ENCODE data around the gene ESYT2.

The ESYT2 gene

DNA sequence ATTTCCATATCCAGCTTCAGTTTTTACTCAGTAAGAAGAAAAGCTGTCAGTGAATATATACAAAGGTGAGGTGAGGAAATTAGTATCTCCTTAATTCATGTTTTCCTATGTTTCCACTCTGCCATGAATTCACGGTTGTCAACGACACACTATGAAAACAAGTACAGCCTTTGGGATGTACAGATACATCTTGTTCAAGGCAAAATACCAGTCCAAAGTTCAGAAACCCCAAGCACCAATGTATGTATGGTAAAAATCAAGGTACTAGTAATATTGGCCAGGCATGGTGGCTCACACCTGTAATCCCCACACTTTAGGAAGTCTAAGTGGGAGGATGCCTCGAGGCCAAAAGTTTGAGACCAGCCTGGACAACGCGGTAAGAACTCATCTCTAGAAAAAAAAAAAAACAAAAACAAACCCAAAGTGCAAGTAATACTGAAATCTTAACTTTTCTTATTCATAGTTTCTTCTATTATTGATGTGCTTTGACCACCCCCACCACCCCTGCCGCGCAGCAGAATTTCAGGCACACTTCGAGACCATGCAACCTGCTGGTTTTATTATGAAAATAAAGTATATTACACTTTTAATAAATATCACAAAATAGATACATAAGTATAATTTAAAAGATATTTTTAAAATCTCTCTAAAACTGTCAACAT lies 3.5 kb downstream of the ESYT2 start:
- DNase-seq (ENCODE audit: low read depth), result no peak

DNA sequence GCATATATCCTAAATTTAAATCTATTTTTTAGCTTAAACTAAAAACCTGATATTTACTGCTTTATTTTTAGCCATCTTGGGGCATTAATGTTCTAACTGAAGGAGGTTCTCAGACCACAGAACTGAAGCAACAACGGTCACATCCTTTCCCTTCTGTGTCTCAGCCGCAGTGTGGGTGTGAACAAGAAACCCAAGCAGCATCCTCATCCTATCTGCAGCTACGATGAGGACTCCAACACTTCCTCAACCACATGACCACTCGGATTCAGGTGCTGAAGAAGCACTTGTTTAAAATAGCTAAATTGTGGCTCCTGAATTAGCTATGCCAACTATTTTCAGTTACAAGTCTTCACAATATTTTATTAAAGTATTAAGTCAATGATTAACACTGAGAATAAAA lies 5.3 kb downstream of the ESYT2 start:
- no peak for DNase-seq (ENCODE audit: low read depth)

DNA sequence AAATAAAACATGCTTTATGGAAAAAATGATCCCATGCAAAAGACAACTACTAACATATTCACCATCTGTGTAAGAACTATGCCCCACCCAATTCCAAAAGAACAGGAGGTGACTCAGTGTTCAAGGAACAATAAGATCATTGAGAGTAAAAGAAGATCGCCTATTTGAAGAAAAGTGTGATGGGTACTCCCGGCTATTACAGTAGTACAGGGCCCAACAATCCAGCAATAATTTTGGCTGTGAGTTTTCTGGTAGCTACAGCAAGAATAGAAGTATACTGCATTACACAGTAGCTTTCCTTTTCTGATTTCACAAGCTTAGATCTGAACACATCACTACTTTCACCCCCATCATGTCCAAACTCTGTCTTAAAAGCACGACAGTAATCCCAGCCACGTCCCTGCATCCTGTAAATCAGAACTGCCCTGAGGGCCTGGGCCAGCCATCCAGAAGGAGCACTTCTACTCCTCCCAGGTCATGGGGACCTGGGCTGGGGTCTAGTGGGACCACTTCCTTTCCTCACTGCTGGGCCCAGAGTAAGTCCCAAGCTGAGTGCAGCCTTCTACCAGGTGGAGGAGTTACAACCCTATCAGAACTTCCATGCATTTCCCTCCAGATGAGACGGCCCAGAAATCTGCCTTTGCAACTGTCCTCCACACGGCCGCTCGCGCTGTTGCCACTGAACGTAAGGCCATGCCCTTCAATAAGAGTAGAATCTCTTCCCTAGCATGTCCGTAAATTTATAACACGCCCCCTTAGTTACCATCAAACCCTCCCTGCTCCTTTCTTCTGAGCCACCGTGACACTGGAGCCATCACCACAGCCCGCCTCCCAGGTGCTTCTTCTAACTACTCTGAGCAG lies 7.9 kb downstream of the ESYT2 start:
- DNase-seq (ENCODE audit: low read depth), result no peak

DNA sequence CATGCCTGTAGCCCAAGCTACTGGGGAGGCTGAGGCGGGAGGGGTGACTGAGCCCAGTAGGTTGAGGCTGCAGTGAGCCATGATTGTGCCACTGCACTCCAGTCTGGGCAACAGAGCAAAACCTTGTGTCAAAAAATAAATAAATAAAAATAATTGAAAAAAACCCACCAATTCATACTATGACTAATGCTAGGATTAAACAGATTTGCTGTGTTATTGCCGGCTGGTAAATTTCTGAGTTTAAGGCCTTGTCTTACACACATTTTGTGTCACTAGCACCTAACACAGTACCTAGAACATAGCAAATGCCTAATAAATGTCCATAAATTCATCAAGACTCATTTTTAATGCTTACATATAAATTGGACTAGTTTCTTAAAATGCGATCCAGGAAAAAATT lies 8.7 kb downstream of the ESYT2 start:
- DNase-seq (ENCODE audit: low read depth), result no peak

DNA sequence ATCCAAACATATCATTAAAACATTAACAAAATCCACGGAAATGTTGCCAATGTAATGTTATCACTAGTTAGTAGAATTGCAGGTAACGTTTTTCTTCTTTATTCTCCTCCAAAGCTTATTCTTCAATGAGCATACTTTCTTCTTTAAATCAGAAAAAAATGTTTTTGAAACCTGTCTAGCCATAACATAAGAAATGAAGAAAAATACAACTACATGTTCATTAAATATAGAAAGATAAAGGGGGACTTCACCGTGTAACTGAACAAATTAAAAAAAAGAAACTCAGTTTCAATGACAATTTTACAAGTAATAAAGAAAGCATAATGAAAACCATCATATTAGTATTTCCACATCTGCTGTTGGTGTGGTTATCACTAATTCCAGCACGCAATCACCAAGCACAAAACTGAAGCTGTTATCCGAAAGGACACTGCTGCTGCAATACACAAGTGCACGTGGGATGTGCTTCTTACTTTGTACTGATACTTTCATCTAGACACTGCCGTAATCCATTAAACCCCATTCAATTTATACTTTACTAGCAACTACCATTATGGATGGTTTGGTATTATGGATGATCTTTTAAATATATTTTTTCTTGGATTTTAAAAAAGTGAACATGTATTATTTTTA lies 9.6 kb downstream of the ESYT2 start:
- no peak for DNase-seq (ENCODE audit: low read depth)

DNA sequence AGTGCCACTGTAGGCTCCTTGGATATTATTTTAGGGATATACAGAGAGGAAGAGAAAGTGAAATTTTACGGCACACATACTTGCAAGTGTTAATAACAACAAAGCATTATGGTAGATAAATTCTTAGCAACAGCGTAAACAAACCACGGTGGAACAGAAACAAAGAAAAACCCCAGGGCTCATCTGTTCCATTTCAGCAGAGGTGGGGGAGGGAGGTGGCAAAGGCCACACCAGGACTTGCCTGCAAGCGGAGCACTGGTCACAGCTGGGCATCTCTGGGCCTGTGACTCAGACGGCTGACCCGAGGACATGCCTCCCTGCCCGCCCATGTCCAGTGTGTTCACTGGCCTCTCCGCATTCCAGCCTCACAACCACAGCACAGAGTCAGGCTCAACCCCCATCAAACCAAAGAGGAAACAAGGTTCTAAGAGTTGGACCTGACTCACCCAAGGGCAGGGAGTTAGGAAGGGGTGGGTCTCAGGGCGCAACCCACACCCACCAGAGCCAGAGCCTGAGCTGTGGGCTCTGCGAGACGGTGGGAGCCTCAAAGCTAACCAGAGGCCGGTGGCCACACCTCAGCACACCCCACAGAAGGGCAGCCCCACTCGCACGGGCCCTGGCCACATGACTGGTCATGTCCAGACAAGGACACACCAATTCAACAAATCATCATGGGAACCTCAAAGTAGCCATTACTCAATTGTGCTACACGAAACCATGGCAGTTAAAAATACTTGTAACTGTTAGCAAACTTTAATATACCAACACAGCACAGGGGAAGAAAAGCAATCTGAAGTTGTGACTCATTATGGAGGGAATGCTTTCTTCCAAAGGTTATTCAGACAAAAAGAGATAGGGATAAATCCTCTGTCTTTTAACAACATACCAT lies 10.7 kb downstream of the ESYT2 start:
- DNase-seq (ENCODE audit: low read depth), result peak; percentile 97

DNA sequence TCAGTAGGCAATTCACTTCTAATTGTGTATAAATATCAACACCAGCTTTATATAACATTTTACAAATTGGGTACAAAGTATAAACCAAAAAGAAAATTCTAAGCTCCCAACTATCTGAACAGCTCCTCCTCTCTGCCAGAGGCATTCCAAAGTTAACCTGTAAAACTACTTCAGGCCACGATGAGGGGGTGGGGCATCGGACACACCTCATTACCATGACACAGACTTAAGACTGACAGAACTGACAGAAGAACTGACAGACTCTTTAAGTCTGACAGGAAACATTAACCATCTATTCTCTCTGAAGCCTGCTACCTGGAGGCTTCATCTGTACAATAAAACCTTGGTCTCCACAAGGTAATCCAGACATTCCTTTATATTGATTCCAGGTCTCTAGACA lies 12.3 kb downstream of the ESYT2 start:
- no peak for DNase-seq (ENCODE audit: low read depth)

DNA sequence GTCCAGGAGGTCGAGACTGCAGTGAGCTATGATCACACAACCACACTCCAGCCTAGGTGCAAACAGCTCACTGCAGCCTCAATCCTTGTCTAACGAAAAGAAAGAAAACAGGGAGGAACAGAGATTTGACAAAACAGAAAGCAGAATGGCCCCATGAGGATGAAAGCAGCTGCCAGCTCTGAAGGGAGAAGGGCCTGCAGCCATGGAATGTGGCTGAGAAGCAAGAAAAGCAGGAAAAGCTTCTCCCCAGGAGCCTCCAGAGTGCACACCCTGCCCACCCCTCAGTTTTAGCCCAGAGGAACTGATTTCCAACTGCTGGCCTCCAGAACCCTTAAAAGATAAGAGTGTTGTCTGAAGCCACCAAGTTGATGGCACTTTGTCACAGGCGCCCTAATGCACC lies 13.0 kb downstream of the ESYT2 start:
- DNase-seq (ENCODE audit: low read depth), result no peak

DNA sequence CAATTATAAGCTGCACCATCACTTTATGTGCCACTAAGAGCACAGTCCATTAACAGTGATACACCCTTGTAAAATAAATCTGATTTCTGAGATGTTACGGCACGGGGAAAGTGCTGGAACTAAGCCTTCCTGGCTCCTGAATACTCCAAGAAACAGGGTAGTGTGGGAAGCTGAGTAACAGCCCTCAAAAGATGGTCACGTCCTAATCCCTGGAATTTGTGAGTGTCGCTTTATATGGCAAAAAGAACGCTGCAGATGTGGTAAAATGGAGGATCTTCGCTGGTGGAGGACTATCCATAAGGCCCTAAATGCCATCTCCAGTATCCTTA lies 13.5 kb downstream of the ESYT2 start:
- DNase-seq (ENCODE audit: low read depth), result no peak

DNA sequence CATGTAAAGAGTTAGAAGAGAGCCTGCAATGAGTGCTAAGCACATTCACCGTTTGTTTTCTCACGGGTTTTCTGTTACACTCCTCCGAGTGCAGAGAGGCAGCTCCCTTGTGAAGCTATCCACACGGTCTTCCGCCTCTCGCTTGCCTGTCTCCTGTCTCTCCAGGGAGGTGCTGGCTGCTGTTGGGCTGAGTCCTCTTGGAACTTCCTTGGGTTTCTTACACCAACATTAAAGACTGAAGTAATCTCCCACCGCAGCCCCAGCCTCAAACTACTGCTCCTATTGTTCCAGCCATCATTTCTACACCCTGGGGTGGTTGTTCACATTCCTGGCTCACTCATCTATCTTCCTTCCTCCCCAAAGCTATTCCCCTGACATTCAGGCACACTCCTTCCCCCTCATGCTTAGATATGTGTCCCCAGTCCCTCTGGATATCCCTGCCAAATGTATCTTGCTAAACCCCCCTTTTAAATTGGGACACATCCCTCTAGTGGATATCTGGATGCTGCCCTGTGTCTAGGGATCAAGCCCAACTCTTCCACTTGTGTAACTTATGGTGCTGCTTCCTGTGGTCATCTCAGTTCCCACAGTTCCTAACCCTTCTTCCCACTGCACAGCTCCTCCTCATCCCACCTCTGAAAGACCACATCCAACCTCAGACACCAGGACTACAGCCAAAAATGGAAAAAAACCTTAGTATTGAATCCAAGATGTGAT lies 14.1 kb downstream of the ESYT2 start:
- DNase-seq (ENCODE audit: low read depth), result no peak

DNA sequence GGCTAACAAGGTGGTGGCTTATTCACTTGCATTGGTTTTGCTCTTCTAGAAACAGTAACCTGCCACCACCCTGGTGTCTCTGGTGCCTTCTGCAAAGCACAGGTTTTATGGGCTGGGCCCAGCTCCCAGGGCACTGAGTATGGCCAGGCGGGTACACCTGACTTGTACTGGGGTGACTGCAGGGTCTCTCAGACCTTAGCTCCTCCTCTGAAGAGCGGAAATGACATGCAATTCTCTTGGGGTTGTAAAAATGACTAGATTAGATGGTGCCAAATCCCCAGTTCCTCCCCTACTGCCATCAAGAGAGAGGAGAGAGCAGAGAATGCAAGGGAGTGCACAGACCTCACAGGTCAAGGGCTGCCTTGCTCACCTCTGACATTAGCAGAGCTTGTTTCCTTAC lies 14.7 kb downstream of the ESYT2 start:
- no peak for DNase-seq (ENCODE audit: low read depth)

DNA sequence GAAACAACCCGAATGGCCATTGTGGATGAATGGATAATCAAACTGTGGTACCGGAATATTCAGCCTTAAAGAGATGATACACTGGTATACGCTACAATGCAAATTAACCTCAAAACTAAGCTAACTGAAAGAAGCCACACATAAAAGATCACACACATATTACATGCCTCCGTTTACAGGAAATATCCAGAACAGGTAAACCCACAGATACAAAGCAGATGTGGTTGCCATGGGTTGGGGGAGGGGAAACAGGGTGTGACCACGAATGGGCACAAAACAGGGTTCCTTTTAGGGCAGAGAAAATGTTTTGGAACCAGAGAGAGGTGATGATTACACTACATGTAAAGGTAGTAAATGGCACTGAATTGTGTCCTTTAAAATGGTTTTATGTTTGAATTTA lies 16.6 kb downstream of the ESYT2 start:
- DNase-seq (ENCODE audit: low read depth), result no peak

DNA sequence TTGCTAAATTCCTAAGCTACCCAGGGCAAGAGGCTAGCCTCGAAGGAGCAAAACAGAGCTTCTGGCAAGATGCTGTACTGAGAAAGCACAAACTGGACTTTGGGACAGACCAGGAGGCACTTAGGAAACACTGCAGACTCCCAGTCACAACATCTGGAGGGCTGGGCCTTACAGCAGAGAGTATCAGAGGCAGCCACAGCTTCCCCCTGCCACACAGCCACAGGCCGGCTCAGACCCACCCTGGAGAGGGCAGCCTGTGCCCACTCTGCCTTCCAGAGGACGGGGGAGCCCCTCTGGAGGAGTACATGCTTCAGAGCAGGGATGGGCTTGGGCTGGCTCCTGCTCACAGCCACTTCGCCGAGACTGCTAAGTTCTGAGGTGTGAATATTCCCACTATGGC lies 17.4 kb downstream of the ESYT2 start:
- DNase-seq (ENCODE audit: low read depth), result no peak

DNA sequence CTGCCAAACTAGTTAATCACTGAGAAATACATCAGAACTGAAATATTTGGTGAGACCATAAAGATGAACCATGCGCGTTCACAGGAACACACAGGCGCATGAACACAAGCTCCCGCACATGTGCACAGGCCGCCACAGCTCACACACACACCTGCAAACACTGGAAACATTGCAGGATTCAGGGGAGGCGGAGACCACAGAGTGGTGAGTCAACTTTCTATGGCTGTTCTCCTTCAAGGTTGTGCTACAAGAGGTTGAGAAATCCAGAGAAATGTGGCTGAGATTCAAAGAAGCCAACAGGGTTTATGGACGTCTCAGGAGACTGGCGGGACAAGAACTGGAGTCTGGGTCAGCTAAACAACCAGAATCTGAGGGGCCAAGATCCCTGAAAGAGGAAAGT lies 17.8 kb downstream of the ESYT2 start:
- DNase-seq (ENCODE audit: low read depth), result no peak

DNA sequence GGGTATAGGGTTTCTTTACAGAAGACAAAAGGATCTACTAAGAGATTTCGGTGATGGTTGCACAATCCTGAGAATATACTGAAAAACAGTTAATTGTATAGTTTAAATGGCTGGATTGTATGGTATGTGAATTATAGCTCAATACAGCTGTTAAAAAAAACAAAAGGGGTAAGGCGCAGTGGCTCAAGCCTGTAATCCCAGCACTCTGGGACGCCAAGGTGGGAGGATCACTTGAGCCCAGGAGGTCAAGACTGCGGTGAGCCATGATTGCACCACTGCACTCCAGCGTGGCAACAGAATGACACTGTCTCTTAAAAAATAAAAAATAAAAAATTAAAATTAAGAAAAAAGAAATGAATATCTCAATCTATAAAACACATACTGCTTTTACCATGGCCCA lies 18.5 kb downstream of the ESYT2 start:
- no peak for DNase-seq (ENCODE audit: low read depth)

DNA sequence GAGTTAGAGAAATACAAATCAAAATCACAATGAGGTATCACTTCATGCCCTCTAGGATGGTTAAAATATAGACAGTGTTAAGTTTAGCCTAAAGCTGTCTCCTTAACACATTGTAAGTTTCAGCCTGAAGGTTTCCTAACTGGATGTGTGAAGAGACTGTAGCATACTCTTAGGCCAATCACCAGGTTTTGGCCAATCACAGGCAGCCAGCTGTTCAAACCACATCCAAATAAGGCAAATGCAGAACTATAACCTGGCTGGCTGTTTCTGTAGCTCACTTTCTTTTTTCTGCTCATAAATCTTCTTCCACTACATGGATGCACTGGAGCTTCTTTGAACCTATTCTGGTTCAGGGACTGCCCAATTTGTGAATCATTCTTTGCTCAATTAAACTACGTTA lies 19.7 kb downstream of the ESYT2 start:
- no peak for DNase-seq (ENCODE audit: low read depth)

DNA sequence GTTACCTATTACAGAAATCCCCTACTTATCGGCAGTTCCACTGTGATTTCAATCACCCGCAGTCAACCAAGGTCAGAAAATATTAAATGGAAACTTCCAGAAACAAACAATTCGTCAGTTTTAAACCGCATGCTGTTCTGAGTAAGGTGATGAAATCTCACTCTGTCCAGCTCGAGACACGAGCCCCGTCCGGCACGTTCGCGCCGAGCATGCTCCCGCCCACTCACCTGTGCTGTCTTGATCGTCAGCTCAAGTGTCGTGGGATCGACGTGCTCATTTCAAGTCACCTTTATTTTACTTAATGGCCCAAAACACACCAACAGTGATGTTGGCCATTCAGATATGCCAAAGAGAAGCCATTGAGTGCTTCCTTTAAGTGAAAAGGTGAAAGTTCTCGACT lies 21.2 kb downstream of the ESYT2 start:
- DNase-seq (ENCODE audit: low read depth), result no peak

DNA sequence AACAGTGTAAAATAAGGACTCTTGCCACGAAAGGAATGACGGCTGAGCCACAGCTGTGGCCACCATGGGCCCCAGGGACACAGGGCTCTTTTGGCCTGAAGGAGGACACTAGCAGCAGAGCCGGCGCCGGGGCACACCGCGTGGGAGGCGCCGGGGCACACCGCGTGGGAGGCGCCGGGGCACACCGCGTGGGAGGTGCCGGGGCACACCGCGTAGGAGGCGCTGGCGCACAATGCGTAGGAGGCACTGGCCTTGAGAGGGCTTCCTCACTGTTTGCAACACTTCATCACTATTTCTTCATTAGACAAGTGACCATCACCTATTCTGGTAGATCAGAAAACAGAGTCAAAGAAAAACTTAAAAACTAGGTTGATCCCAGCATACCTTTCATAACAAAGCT lies 23.4 kb downstream of the ESYT2 start:
- no peak for DNase-seq (ENCODE audit: low read depth)

DNA sequence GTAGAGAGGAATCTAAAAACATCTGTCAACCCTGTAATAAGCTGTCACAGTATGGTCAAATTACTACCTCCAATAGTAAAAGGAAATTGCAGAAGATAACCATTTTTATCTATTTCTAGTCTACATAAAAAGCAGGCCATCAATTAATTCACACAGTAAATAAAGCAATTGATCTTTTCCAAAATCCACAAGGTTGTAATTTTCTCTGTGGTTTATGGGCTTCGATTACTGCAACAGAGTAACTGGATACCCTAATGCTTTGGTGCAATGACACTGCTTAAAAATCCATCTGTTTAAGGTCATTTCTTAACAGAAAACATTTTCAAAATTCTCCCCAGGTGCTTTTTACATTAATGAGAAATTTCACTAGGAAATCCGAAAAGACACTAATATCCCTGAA lies 23.9 kb downstream of the ESYT2 start:
- no peak for DNase-seq (ENCODE audit: low read depth)

DNA sequence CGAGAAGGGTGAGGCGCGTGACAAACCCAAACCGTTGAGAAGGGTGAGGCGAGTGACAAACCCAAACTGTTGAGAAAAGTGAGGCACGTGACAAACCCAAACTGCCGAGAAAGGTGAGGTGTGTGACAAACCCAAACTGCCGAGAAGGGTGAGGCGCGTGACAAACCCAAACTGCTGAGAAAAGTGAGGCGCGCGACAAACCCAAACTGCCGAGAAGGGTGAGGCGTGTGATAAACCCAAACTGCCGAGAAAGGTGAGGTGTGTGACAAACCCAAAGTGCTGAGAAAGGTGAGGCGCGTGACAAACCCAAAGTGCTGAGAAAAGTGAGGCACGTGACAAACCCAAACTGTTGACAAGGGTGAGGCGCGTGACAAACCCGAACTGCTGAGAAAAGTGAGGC lies 25.0 kb downstream of the ESYT2 start:
- no peak for DNase-seq (ENCODE audit: low read depth)

DNA sequence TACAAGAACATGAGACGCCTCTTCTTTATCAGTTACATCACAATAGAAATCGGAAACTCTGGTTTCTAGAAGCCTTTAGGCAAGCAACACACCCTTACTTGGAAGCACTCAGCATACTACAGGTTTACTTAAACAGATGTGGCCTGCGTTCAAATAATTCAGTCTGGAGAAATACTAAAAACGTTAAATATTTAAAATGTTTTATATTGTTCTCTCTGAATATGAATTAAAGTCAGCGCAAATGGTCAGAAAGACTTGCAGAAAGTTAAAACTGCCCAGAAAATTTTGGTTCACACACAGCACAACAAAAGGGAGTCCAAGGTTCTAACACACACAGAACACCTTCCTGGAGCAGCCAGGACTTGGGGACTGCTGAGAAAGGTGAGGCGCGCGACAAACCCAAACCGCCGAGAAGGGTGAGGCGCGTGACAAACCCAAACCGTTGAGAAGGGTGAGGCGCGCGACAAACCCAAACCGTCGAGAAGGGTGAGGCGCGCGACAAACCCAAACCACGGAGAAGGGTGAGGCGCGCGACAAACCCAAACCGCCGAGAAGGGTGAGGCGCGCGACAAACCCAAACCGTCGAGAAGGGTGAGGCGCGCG lies 25.8 kb downstream of the ESYT2 start:
- DNase-seq (ENCODE audit: low read depth), result no peak

All from GM04503 (cell line).